PC-3 (cell line): ENCODE data around the gene MRC2. TPM values are rescaled to one million over a fixed set of nuclear protein-coding genes. Genes with fewer than 3 reads are reported as not detected.
A peak's percentile ranks its signal among the peaks of the same experiment; 100 is the strongest.

ENCODE experiments used
- ATAC-seq: fragments of 200-7000 bp; cut with Tn5 transposase; 2 replicates; pipeline ENCODE4 v1.9.1; 2020; ENCODE audit warnings: mild to moderate bottlenecking, moderate library complexity
- BruUV-seq: library from RNA; stranded (reverse); fragments of 400-500 nt; replicated peaks from 2 replicates; lab custom pipeline; 2021; lab: Mats Ljungman, UMichigan
- CTCF ChIA-PET: fragments of 300-600 bp; sonication (Branson Sonifier 250); formaldehyde crosslinking; loops from one replicate; lab custom pipeline; 2022; ENCODE audit warnings: antibody characterized with exemption; lab: Charles Lee
- POLR2A ChIA-PET: fragments of 300-600 bp; sonication (Branson Sonifier 250); formaldehyde crosslinking; loops from one replicate; lab custom pipeline; 2022; ENCODE audit warnings: antibody characterized with exemption; ENCODE audit not compliant: unreplicated experiment; lab: Charles Lee
- DNase-seq: peaks from one replicate; pipeline ENCODE4 v3.0.0-alpha.2; 2015
- H2AFZ ChIP-seq: fragments of 300-600 bp; sonication (generic); 2 replicates; pipeline ENCODE4 v1.6.0; 2016; ENCODE audit warnings: antibody characterized with exemption, low read length
- H3F3A ChIP-seq: fragments of 300-600 bp; sonication (generic); one replicate; pipeline ENCODE4 v1.6.0; 2017; ENCODE audit warnings: antibody characterized with exemption, low read length, control low read depth, mild to moderate bottlenecking; ENCODE audit not compliant: unreplicated experiment
- H3K27ac ChIP-seq: fragments of 300-600 bp; sonication (generic); 2 replicates; pipeline ENCODE4 v1.5.1; 2016; ENCODE audit warnings: mild to moderate bottlenecking, low read length
- H3K27me3 ChIP-seq: fragments of 300-600 bp; sonication (generic); 2 replicates; pipeline ENCODE4 v1.6.1; 2016; ENCODE audit warnings: low read length, mixed read lengths
- H3K36me3 ChIP-seq: fragments of 300-600 bp; sonication (generic); 2 replicates; pipeline ENCODE4 v1.6.1; 2016; ENCODE audit warnings: low read depth, mixed run types, low read length, mixed read lengths
- H3K4me1 ChIP-seq: fragments of 300-600 bp; sonication (generic); 2 replicates; pipeline ENCODE4 v1.5.1; 2016; ENCODE audit warnings: low read length; ENCODE audit not compliant: insufficient read depth
- H3K4me2 ChIP-seq: fragments of 300-600 bp; sonication (generic); 2 replicates; pipeline ENCODE4 v1.6.0; 2016; ENCODE audit warnings: low read length
- H3K4me3 ChIP-seq: fragments of 300-600 bp; sonication (generic); 2 replicates; pipeline ENCODE4 v1.5.1; 2016; ENCODE audit warnings: mild to moderate bottlenecking, low read length, mixed read lengths
- H3K79me2 ChIP-seq: fragments of 300-600 bp; sonication (generic); 2 replicates; pipeline ENCODE4 v1.6.1; 2017; ENCODE audit warnings: low read length, mixed read lengths
- H3K9ac ChIP-seq: fragments of 300-600 bp; sonication (generic); 2 replicates; pipeline ENCODE4 v1.6.0; 2016; ENCODE audit warnings: mild to moderate bottlenecking, low read length
- H3K9me2 ChIP-seq: fragments of 300-600 bp; sonication (generic); replicated peaks from 2 replicates; pipeline ENCODE4 v1.6.1; 2016; ENCODE audit warnings: mixed run types, low read length, mixed read lengths
- H3K9me3 ChIP-seq: fragments of 300-600 bp; sonication (generic); 2 replicates; pipeline ENCODE4 v1.6.1; 2016; ENCODE audit warnings: low read length, mixed read lengths
- H4K20me1 ChIP-seq: fragments of 300-600 bp; sonication (generic); 2 replicates; pipeline ENCODE4 v1.6.1; 2016; ENCODE audit warnings: low read length, mixed read lengths
- EZH2 ChIP-seq: fragments of 300-600 bp; sonication (generic); IDR thresholded peaks from one replicate; pipeline ENCODE4 v1.6.1; 2017; ENCODE audit warnings: antibody characterized with exemption, mild to moderate bottlenecking, low read length; ENCODE audit not compliant: unreplicated experiment
- EZH2phosphoT487 ChIP-seq: fragments of 300-600 bp; sonication (generic); IDR thresholded peaks from 2 replicates; pipeline ENCODE4 v1.6.1; 2018; ENCODE audit warnings: mild to moderate bottlenecking, antibody characterized with exemption, low read length, borderline replicate concordance
- intact Hi-C: fragments of 100-400 bp; cut with micrococcal nuclease; formaldehyde crosslinking; loops from 2 replicates; pipeline ENCODE4 v1.9.0; 2023
- total RNA-seq: library from RNA; depleted of rRNA; stranded (reverse); fragments of >200 nt; gene quantifications from 2 replicates; pipeline ENCODE4 v1.2.3, GENCODE V29; 2014
- TF ChIP-seq, protein P1 (sequence below): fragments of 300-600 bp; sonication (generic); conservative IDR thresholded peaks from 2 replicates; pipeline ENCODE4 v1.5.1; 2017; ENCODE audit warnings: antibody characterized with exemption, low read depth, mild to moderate bottlenecking, low read length

MRC2 gene
- total RNA-seq, 1 experiment from 2014 or later = 13.5 TPM

GRCh38 chr17:62626719-62627218 is 701 bp upstream of the MRC2 start:
- peak overlapping the region; percentile 100 for H3K4me2 ChIP-seq

GRCh38 chr17:62627904-62628633 is 599 bp downstream of the MRC2 start:
- intact Hi-C loops = no loop called here
- no peaks in the 10 kb centered on the region for H3K36me3 ChIP-seq
- no peaks in the 10 kb centered on the region for H3K79me2 ChIP-seq
- POLR2A ChIA-PET = no interaction called here
- TF ChIP-seq EZH2 = no peak
- H3K27ac ChIP-seq = no peak overlapping the region
- CTCF ChIA-PET = no interaction called here
- peak overlapping the region; percentile 96 for H2AFZ ChIP-seq
- H3K9me3 ChIP-seq = no peaks in the 10 kb centered on the region
- H3K4me1 ChIP-seq = peaks cover 7% of the 10 kb centered on the region
- H3K27me3 ChIP-seq = no peaks in the 10 kb centered on the region
- no TSS peak for BruUV-seq
- H3K9ac ChIP-seq = peak overlapping the region; percentile 48
- DNase-seq (peak; percentile 30), ATAC-seq (peak; percentile 34)
- H3K4me2 ChIP-seq = peak overlapping the region; percentile 100
- no peaks in the 10 kb centered on the region for H4K20me1 ChIP-seq
- no peaks in the 10 kb centered on the region for H3K9me2 ChIP-seq
- no peaks in the 10 kb centered on the region for H3F3A ChIP-seq
- H3K4me3 ChIP-seq = peak overlapping the region; percentile 88

More at GRCh38 chr17:62626719-62627218, 701 bp upstream of the MRC2 start:
- H3K9me3 ChIP-seq = no peaks in the 10 kb centered on the region
- no peak overlapping the region for H3K27ac ChIP-seq
- H3K9me2 ChIP-seq = no peaks in the 10 kb centered on the region
- peak; percentile 14 for ATAC-seq
- peak overlapping the region; percentile 48 for H3K9ac ChIP-seq
- ChIA-PET POLR2A (no interaction called here), CTCF (interaction anchor here (0.6 kb wide), 1 partner anchor 74 kb away, joined by 3 read pairs; no protein-coding TSS in a partner anchor)
- no peaks in the 10 kb centered on the region for H3K79me2 ChIP-seq
- TF ChIP-seq EZH2 = no peak
- TF ChIP-seq, protein P1, sequence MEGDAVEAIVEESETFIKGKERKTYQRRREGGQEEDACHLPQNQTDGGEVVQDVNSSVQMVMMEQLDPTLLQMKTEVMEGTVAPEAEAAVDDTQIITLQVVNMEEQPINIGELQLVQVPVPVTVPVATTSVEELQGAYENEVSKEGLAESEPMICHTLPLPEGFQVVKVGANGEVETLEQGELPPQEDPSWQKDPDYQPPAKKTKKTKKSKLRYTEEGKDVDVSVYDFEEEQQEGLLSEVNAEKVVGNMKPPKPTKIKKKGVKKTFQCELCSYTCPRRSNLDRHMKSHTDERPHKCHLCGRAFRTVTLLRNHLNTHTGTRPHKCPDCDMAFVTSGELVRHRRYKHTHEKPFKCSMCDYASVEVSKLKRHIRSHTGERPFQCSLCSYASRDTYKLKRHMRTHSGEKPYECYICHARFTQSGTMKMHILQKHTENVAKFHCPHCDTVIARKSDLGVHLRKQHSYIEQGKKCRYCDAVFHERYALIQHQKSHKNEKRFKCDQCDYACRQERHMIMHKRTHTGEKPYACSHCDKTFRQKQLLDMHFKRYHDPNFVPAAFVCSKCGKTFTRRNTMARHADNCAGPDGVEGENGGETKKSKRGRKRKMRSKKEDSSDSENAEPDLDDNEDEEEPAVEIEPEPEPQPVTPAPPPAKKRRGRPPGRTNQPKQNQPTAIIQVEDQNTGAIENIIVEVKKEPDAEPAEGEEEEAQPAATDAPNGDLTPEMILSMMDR = no peak
- no peak for TF ChIP-seq EZH2phosphoT487
- H3K4me3 ChIP-seq = peak overlapping the region; percentile 88
- intact Hi-C loops = no loop called here
- H3K36me3 ChIP-seq = no peaks in the 10 kb centered on the region
- H3K4me1 ChIP-seq = peaks cover 7% of the 10 kb centered on the region
- DNase-seq = peak; percentile 51
- H2AFZ ChIP-seq = peak overlapping the region; percentile 96
- no TSS peak for BruUV-seq
- no peaks in the 10 kb centered on the region for H3F3A ChIP-seq
- no peaks in the 10 kb centered on the region for H4K20me1 ChIP-seq
- no peaks in the 10 kb centered on the region for H3K27me3 ChIP-seq

DNA sequence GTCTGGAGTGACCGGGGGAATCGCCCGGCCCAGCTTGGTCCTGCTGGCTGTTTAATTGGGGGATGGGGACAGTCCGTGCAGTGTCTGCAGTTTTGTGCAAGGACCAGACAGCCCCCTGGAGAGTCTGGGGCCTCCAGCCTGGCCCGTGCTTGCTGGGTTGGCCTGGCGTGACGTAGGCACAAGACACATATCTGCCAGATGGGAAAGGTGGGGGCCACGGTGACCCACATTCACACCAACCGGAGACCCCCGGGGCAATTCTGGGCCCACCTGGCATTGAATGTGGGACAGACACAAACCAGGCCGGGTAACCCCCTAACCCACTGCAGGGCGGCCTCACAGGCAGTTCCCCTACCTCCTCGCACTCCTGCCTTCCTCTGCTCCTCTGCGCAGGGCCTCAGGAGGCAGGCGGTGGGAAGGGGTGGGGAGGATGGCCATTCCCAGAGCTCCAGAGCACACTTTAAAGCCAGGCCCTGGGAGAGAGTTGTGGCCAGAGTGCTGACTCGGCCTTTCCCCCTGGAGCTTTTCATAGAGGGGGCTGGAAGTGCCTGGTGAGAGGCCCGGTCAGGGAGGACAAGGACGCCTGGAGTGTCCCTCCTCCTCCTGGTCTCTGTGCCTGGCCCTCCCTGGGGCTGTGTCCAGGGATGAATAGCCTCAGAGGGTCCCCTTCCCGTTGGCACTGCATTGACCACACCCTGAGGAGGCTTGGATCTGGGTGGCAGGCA is 1.5 kb downstream of the MRC2 start:
- Histone ChIP-seq H3K4me3 (peak overlapping the region; percentile 88; the same call in 1 of the 2 replicates), H3K4me1 (peaks cover 7% of the 10 kb centered on the region), H4K20me1 (no peaks in the 10 kb centered on the region), H3K79me2 (no peaks in the 10 kb centered on the region), H3F3A (no peaks in the 10 kb centered on the region), H3K27me3 (no peaks in the 10 kb centered on the region), H3K9me2 (no peaks in the 10 kb centered on the region), H2AFZ (no peak overlapping the region), H3K9me3 (no peaks in the 10 kb centered on the region), H3K27ac (no peak overlapping the region), H3K4me2 (peak overlapping the region; percentile 100), H3K36me3 (no peaks in the 10 kb centered on the region), H3K9ac (no peak overlapping the region)
- TF ChIP-seq EZH2 = no peak
- TF ChIP-seq EZH2phosphoT487 = no peak
- TF ChIP-seq, protein P1 = no peak
- intact Hi-C loops = no loop called here
- POLR2A ChIA-PET = no interaction called here
- BruUV-seq = no TSS peak
- DNase-seq = no peak
- ATAC-seq = no peak
- CTCF ChIA-PET = no interaction called here
